ENCODE data around the gene PRKCH. TPM values are rescaled to one million over a fixed set of nuclear protein-coding genes. Genes with fewer than 3 reads are reported as not detected.

Gene PRKCH
- total RNA-seq, 1 experiment from 2014 or later, result 5.2 TPM

- Histone ChIP-seq H4K20me1 (ENCODE audit: control insufficient read depth, insufficient read depth, insufficient read length) (no peaks in the 10 kb centered on the region), H3K27me3 (ENCODE audit: insufficient read depth, low read length) (no peaks in the 10 kb centered on the region), H3K4ac (ENCODE audit: low read depth, low read length) (no peak overlapping the region), H3K27ac (ENCODE audit: insufficient read length, low read depth, low read length) (no peak overlapping the region), H3K9me3 (ENCODE audit: control insufficient read depth, low read depth, low read length) (no peaks in the 10 kb centered on the region), H3K4me2 (ENCODE audit: insufficient read depth, insufficient read length, low read length) (no peak overlapping the region), H2AK5ac (ENCODE audit: insufficient read length, low read length) (no peak overlapping the region), H4K5ac (ENCODE audit: insufficient read length, low read depth, low read length) (no peak overlapping the region), H3K14ac (ENCODE audit: insufficient read depth, low read length) (no peak overlapping the region), H2BK120ac (ENCODE audit: low read depth, low read length, poor library complexity, severe bottlenecking) (no peak overlapping the region), H2BK15ac (ENCODE audit: low read depth, low read length) (no peak overlapping the region), H3K79me2 (ENCODE audit: insufficient read depth, low read length) (no peaks in the 10 kb centered on the region), H3K23ac (ENCODE audit: insufficient read length, low read depth, low read length) (no peak overlapping the region), H2BK12ac (ENCODE audit: insufficient read length, low read depth, low read length) (no peak overlapping the region), H3K23me2 (ENCODE audit: insufficient read length, low read depth, low read length, poor library complexity, severe bottlenecking) (no peaks in the 10 kb centered on the region), H3T11ph (ENCODE audit: low read length) (no peak overlapping the region), H3K56ac (ENCODE audit: insufficient read length, low read depth, low read length) (no peak overlapping the region), H3K9ac (ENCODE audit: extremely low read depth, insufficient read length, low read length) (no peak overlapping the region), H3K4me1 (ENCODE audit: insufficient read depth, low read length) (no peaks in the 10 kb centered on the region), H4K91ac (ENCODE audit: insufficient read length, low read depth, low read length) (no peak overlapping the region), H4K8ac (replicated peaks; ENCODE audit: insufficient read length, low read depth, low read length) (no peak overlapping the region), H3K79me1 (ENCODE audit: insufficient read depth, low read depth, low read length, poor library complexity, severe bottlenecking) (no peaks in the 10 kb centered on the region), H2BK5ac (ENCODE audit: insufficient read length, low read length) (no peak overlapping the region), H3K18ac (ENCODE audit: insufficient read length, low read depth, low read length) (no peak overlapping the region), H2AFZ (ENCODE audit: low read length) (no peak overlapping the region), H2BK20ac (ENCODE audit: low read depth, low read length, poor library complexity, severe bottlenecking) (no peak overlapping the region)
- peaks cover 14 to 20% of the 10 kb centered on the region in 2 experiments for H3K4me1 Mint-ChIP-seq
- WGBS (ENCODE audit: extremely low coverage, insufficient read length, low lambda C conversion rate), result no CpG with 5 or more reads among the region's 2 CpGs
- H3K27me3 Mint-ChIP-seq (ENCODE audit: low read depth), result no peaks in the 10 kb centered on the region
- DNase-seq, result no peak
- H3K36me3 Mint-ChIP-seq (ENCODE audit: insufficient read depth in 1 of 3, low read depth in 3 of 3), result no peaks in the 10 kb centered on the region
- H3K4me3 Mint-ChIP-seq, result no peak overlapping the region
- no peak for TF ChIP-seq CTCF (conservative IDR thresholded peaks at IDR 0.05)
- no peaks in the 10 kb centered on the region for H3K9me3 Mint-ChIP-seq
- H3K27ac Mint-ChIP-seq, result no peak overlapping the region
Observed at GRCh38 chr14:61582815-61583214, 261.4 kb downstream of the PRKCH start.
